NT2/D1 (cell line): Measurements from ENCODE around the gene FLNC.

Source experiments
- SUZ12 ChIP-seq: IDR thresholded peaks from 2 replicates; pipeline ENCODE4 v1.6.1; 2011; ENCODE audit not compliant: insufficient read length, insufficient read depth; ENCODE audit errors: extremely low read depth
- YY1 ChIP-seq: IDR thresholded peaks from 2 replicates; pipeline ENCODE4 v1.6.1; 2011; ENCODE audit not compliant: insufficient read length, insufficient read depth
- ZNF274 ChIP-seq: IDR thresholded peaks from 2 replicates; pipeline ENCODE4 v1.6.1; 2011; ENCODE audit warnings: mild to moderate bottlenecking, low read depth, low read length

DNA sequence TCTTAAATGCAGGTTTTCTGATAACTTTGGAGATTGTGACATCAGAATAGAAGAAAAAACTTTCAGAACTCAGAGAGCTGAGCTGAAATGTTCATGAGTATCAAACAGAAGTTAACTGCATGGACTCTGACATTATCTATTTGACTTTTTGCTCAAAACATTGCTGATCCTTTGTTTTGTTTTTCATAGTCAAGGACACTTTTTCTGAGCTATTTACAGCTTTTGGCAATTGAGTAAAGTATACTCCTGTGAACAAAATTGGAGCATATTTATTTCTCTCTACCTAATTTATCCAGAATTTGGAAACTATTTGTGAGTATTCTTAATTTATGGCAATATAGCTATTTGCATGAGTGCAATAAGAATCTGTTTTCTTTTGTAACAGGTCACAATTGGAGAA, 69.2 kb downstream of the FLNC start:
- TF ChIP-seq SUZ12 (no peak), YY1 (no peak), ZNF274 (no peak)
